Stomach smooth muscle (tissue), 2 donors: ENCODE results near the gene DIDO1.
"Not testable (repeated sequence)": the region's sequence is repeated elsewhere in the genome, so short reads cannot be mapped to it uniquely, and the experiment has no call there.

ENCODE experiments used
- H3K27ac ChIP-seq: one replicate; pipeline ENCODE4 v1.7.0; 2013; ENCODE audit warnings: mild to moderate bottlenecking, low read length, inconsistent platforms
- H3K27me3 ChIP-seq, 2 donors: one replicate each; pipeline ENCODE4 v1.7.0; 2013; ENCODE audit warnings: low read length in 2 of 2; ENCODE audit not compliant: insufficient read depth in 2 of 2, control insufficient read depth in 1 of 2
- H3K36me3 ChIP-seq, 2 donors: one replicate each; pipeline ENCODE4 v1.7.0; 2013; ENCODE audit warnings: low read length in 2 of 2; ENCODE audit not compliant: control insufficient read depth in 2 of 2, insufficient read depth in 2 of 2
- H3K4me1 ChIP-seq: one replicate; pipeline ENCODE4 v1.7.0; 2013; ENCODE audit warnings: low read length; ENCODE audit not compliant: control insufficient read depth, insufficient read depth
- H3K4me3 ChIP-seq, 2 donors: one replicate each; pipeline ENCODE4 v1.7.0; 2013; ENCODE audit warnings: low read length in 2 of 2
- H3K9ac ChIP-seq, 2 donors: one replicate each; pipeline ENCODE4 v1.7.0; 2013; ENCODE audit warnings: low read length in 2 of 2, mild to moderate bottlenecking in 1 of 2
- H3K9me3 ChIP-seq, 2 donors: one replicate each; pipeline ENCODE4 v1.7.0; 2013; ENCODE audit warnings: low read length in 2 of 2; ENCODE audit not compliant: control insufficient read depth in 2 of 2
- donor health status: healthy.
- donor health status: Pancreatic carcinoma.

DIDO1 gene

DNA sequence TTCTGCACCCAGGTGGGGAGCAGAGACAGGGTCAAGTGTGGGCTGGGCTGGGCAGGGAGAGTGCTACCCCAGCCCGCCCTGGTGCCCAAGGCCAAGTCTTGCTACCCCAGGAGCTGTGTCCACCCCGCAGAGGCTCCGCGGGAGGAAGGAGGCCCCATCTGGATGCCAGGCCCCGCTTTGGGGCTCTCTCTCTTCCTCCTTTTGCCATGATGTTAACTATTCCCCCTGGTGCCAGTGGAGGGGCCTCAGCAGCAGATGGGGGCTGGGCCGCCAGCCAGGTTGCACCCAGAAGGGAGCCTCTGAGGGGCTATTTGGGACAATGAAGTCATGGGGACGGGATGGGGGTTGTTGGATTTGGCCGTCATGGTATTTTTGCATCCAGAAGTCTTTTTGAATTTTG is 35.5 kb upstream of the DIDO1 start:
- Histone ChIP-seq H3K9ac (no peak overlapping the region), H3K4me1 (no peaks in the 10 kb centered on the region), H3K9me3 (no peaks in the 10 kb centered on the region), H3K27ac (no peak overlapping the region), H3K36me3 (no peaks in the 10 kb centered on the region), H3K4me3 (no peak overlapping the region), H3K27me3 (no peaks in the 10 kb centered on the region)

GRCh38 chr20:62961310-62961783 is 35.0 kb upstream of the DIDO1 start:
- Histone ChIP-seq H3K36me3 (no peaks in the 10 kb centered on the region), H3K9me3 (no peaks in the 10 kb centered on the region), H3K27ac (no peak overlapping the region)

DNA sequence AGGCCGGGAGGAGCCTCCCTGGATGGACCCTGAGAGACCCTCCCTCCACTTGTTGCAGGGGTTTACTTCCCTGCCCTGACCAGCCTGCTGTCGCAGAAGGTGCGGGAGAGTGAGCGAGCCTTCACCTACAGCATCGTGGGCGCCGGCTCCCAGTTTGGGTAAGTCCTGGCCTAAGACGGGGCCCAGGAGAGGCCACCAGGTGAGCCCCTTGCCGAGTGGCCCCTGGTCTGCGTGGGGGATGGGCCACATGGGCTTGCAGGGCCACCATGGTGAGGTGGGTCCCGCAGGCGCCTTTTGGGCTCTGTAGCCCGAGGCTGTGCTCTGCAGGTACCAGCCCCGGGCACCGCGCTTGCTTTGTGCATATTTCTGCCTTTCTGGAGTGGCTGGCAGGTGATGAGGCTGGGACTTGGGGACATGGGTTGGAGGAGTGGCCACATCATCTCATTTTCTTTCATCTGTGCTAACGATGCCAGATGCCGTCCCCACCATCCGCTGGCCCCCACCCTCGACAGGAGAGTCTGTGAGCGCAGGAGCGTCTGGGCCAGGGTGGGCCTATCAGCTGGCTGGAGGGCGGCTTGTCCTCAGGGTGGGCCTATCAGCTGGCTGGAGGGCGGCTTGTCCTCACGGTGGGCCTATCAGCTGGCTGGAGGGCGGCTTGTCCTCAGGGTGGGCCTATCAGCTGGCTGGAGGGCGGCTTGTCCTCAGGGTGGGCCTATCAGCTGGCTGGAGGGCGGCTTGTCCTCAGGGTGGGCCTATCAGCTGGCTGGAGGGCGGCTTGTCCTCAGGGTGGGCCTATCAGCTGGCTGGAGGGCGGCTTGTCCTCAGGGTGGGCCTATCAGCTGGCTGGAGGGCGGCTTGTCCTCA is 34.4 kb upstream of the DIDO1 start:
- not testable (repeated sequence) for H3K9ac ChIP-seq, H3K27ac ChIP-seq, H3K4me1 ChIP-seq, H3K36me3 ChIP-seq, H3K9me3 ChIP-seq, H3K4me3 ChIP-seq, H3K27me3 ChIP-seq

More at GRCh38 chr20:62961310-62961783, 35.0 kb upstream of the DIDO1 start:
- Histone ChIP-seq H3K4me1 (no peaks in the 10 kb centered on the region), H3K4me3 (no peak overlapping the region), H3K27me3 (no peaks in the 10 kb centered on the region), H3K9ac (no peak overlapping the region)

GRCh38 chr20:62959998-62960436 is 33.7 kb upstream of the DIDO1 start:
- Histone ChIP-seq H3K27ac (no peak overlapping the region), H3K36me3 (no peaks in the 10 kb centered on the region), H3K4me1 (no peaks in the 10 kb centered on the region), H3K9me3 (no peaks in the 10 kb centered on the region), H3K9ac (no peak overlapping the region), H3K27me3 (no peaks in the 10 kb centered on the region), H3K4me3 (no peak overlapping the region)

DNA sequence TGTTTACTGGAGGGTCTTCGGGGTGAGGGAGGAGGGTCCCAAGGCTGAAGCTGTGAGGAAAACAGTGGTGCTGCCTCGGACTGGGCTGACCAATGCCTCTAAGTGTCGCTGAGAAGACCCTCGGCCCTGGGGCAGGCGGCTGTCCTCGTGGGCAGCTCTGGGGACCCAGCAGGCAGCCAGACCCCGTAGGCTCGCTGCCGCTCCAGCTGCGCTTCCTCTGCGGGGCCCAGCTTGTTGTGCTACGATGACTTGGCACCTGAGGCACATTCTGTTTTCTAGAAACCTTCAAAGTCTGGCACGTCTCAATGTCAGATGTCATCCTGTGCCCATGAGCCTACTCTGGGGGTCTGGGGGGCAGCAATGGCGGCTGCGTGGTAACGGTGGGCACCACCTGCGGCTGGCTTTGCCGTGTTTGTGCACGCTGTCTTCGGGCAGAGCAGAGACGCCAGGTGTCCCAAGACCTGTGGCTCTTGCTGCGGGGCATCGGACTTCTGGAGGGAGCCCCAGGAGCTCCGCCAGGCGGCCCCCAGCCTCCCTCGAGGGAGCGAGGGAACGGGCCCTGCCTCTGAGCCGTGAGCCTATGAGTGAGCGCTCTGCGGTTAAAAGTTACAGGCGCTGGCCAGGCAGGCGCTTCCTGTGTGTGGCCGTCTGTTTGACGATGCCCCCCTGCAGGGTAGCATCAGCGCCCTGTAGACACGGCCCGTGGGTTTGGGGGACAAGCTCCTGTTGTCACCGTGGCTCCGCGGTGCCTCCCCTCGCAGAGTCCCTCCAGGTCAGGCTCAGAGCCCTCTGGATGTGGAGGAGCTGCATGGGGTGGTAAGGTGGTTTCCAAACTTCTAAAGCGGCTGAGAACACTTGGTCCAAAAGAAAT is 33.0 kb upstream of the DIDO1 start:
- Histone ChIP-seq H3K36me3 (no peaks in the 10 kb centered on the region), H3K9me3 (no peaks in the 10 kb centered on the region), H3K9ac (no peak overlapping the region), H3K4me3 (no peak overlapping the region), H3K27me3 (no peaks in the 10 kb centered on the region), H3K27ac (no peak overlapping the region), H3K4me1 (peaks cover 4% of the 10 kb centered on the region)

DNA sequence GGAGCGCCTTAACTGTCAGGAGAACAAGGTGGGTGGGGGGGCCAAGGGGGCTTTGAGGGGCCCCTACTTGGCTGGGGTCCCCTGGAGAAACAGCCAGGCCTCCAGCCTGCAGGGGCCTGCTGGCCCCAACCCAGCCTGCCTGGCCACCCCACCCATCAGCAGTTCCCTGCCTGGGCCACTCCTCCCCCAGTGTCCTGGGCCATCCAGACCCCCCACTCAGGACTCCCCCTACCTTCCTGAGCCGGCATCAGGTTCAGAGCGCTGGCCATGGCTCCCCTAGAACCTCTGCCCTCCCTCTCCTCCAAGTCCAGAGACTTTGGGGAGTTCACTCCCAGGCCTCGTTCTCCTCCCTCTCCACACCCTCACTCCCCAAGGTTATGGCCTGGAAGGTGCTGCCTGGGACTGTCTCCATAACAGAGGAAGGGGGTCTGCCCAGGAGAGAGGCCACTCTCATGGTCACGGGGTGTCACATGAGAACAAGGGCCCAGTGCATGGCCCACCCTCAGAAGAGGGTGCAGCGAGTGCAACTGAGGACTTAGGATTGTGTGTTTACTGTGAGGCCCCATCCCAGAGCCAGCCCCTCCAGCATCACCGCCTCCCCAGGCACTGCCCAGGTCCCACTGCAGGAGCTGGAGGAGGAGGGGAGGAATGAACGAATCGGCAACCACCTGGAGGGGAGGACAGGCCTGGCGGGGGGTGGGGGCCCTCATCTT is 32.2 kb upstream of the DIDO1 start:
- H3K4me3 ChIP-seq = no peak overlapping the region
- no peaks in the 10 kb centered on the region for H3K9me3 ChIP-seq

GRCh38 chr20:62957136-62958117 is 31.1 kb upstream of the DIDO1 start:
- H3K27me3 ChIP-seq = no peaks in the 10 kb centered on the region
- H3K4me1 ChIP-seq = peaks cover 20% of the 10 kb centered on the region
- H3K4me3 ChIP-seq = no peak overlapping the region
- H3K9ac ChIP-seq = no peak overlapping the region
- no peaks in the 10 kb centered on the region for H3K9me3 ChIP-seq
- H3K36me3 ChIP-seq = no peaks in the 10 kb centered on the region
- no peak overlapping the region for H3K27ac ChIP-seq

More for the DNA sequence above, 32.2 kb upstream of the DIDO1 start:
- Histone ChIP-seq H3K4me1 (peaks cover 12% of the 10 kb centered on the region), H3K27me3 (no peaks in the 10 kb centered on the region), H3K27ac (no peak overlapping the region), H3K36me3 (no peaks in the 10 kb centered on the region), H3K9ac (no peak overlapping the region)

GRCh38 chr20:62956387-62957135 is 30.3 kb upstream of the DIDO1 start:
- H3K9me3 ChIP-seq = no peaks in the 10 kb centered on the region
- no peak overlapping the region for H3K4me3 ChIP-seq
- peaks cover 25% of the 10 kb centered on the region for H3K4me1 ChIP-seq
- H3K27ac ChIP-seq = no peak overlapping the region
- H3K27me3 ChIP-seq = no peaks in the 10 kb centered on the region
- H3K36me3 ChIP-seq = no peaks in the 10 kb centered on the region
- no peak overlapping the region for H3K9ac ChIP-seq
